Measurements from ENCODE around the gene HAUS6.

DNA sequence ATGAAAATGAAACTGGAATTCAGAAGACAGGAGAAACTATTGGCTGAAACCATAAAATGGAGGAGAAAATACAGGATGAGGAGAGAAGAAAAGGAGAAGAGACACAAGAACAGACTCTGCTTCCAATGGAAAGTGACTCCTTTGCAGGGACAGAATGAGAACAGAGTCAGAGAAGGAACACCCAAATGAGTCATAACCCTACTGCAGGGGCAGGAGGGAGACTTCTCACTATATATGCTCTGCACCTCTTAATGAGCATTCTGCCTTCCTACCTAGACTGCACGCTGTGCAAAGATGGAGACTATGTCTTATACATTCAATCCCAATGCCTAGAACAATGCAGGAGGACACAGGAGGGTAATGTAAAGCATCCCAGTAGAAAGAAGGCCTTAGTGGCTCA, 71.8 kb downstream of the HAUS6 start:
- no peak for TF ChIP-seq SIX4 (CRISPR knock-in tag; IDR thresholded peaks at IDR 0.05)
- TF ChIP-seq NR2F2 (IDR thresholded peaks at IDR 0.05; ENCODE audit: borderline replicate concordance, low read depth) = no peak
- TF ChIP-seq JUN (CRISPR knock-in tag; IDR thresholded peaks at IDR 0.05) = no peak
- TF ChIP-seq PCBP1 (IDR thresholded peaks at IDR 0.05; ENCODE audit: borderline replicate concordance, low read depth, low read length) = no peak
- no peak for TF ChIP-seq ZNF24 (IDR thresholded peaks at IDR 0.05)
- no peak for TF ChIP-seq ZSCAN21 (CRISPR knock-in tag; IDR thresholded peaks at IDR 0.05; ENCODE audit: borderline replicate concordance)
- TF ChIP-seq ZNF274 (CRISPR knock-in tag; IDR thresholded peaks at IDR 0.05) = no peak
- TF ChIP-seq, protein P1, sequence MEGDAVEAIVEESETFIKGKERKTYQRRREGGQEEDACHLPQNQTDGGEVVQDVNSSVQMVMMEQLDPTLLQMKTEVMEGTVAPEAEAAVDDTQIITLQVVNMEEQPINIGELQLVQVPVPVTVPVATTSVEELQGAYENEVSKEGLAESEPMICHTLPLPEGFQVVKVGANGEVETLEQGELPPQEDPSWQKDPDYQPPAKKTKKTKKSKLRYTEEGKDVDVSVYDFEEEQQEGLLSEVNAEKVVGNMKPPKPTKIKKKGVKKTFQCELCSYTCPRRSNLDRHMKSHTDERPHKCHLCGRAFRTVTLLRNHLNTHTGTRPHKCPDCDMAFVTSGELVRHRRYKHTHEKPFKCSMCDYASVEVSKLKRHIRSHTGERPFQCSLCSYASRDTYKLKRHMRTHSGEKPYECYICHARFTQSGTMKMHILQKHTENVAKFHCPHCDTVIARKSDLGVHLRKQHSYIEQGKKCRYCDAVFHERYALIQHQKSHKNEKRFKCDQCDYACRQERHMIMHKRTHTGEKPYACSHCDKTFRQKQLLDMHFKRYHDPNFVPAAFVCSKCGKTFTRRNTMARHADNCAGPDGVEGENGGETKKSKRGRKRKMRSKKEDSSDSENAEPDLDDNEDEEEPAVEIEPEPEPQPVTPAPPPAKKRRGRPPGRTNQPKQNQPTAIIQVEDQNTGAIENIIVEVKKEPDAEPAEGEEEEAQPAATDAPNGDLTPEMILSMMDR (CRISPR knock-in tag; IDR thresholded peaks at IDR 0.05) = no peak
- TF ChIP-seq RXRA (CRISPR knock-in tag; IDR thresholded peaks at IDR 0.05) = no peak
- TF ChIP-seq GABPB1 (CRISPR knock-in tag; IDR thresholded peaks at IDR 0.05) = no peak
- TF ChIP-seq, protein P2, sequence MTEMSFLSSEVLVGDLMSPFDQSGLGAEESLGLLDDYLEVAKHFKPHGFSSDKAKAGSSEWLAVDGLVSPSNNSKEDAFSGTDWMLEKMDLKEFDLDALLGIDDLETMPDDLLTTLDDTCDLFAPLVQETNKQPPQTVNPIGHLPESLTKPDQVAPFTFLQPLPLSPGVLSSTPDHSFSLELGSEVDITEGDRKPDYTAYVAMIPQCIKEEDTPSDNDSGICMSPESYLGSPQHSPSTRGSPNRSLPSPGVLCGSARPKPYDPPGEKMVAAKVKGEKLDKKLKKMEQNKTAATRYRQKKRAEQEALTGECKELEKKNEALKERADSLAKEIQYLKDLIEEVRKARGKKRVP (CRISPR knock-in tag; IDR thresholded peaks at IDR 0.05) = no peak

Data from HepG2 (cell line).